ENCODE results near the gene GSTM2. TPM values are rescaled to one million over a fixed set of nuclear protein-coding genes. Genes with fewer than 3 reads are reported as not detected.
"Not testable (repeated sequence)": the region's sequence is repeated elsewhere in the genome, so short reads cannot be mapped to it uniquely, and the experiment has no call there.

GSTM2 gene
- total RNA-seq, 1 experiment from 2014 or later = 10.2 TPM

- Histone ChIP-seq H3K36me3 (ENCODE audit: low read depth) (no peaks in the 10 kb centered on the region), H4K20me1 (ENCODE audit: insufficient read depth) (no peaks in the 10 kb centered on the region), H3K79me2 (ENCODE audit: low read depth) (no peaks in the 10 kb centered on the region), H3K4me3 (no peak within 1 kb of the TSS), H3K4me1 (replicated peaks; ENCODE audit: insufficient read depth) (no peaks in the 10 kb centered on the region), H2AFZ (no peak within 1 kb of the TSS), H3K9me3 (ENCODE audit: insufficient read depth, low read depth) (no peaks in the 10 kb centered on the region), H3K27me3 (ENCODE audit: insufficient read depth, low read depth) (no peaks in the 10 kb centered on the region), H3K27ac (no peak within 1 kb of the TSS), H3K4me2 (no peak within 1 kb of the TSS), H3F3A (ENCODE audit: insufficient read depth, low read depth) (no peaks in the 10 kb centered on the region), H3K9me2 (ENCODE audit: insufficient read depth) (no peaks in the 10 kb centered on the region)
- ChIA-PET CTCF (no interaction called here), POLR2A (ENCODE audit: unreplicated experiment) (no interaction called here)
- intact Hi-C loops (cut with micrococcal nuclease; ENCODE audit: unreplicated experiment) = no loop called here
- TF ChIP-seq, protein P1, sequence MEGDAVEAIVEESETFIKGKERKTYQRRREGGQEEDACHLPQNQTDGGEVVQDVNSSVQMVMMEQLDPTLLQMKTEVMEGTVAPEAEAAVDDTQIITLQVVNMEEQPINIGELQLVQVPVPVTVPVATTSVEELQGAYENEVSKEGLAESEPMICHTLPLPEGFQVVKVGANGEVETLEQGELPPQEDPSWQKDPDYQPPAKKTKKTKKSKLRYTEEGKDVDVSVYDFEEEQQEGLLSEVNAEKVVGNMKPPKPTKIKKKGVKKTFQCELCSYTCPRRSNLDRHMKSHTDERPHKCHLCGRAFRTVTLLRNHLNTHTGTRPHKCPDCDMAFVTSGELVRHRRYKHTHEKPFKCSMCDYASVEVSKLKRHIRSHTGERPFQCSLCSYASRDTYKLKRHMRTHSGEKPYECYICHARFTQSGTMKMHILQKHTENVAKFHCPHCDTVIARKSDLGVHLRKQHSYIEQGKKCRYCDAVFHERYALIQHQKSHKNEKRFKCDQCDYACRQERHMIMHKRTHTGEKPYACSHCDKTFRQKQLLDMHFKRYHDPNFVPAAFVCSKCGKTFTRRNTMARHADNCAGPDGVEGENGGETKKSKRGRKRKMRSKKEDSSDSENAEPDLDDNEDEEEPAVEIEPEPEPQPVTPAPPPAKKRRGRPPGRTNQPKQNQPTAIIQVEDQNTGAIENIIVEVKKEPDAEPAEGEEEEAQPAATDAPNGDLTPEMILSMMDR (conservative IDR thresholded peaks at IDR 0.05) = no peak
- no peak for TF ChIP-seq EZH2 (IDR thresholded peaks at IDR 0.05; ENCODE audit: low read depth)
- DNase-seq = no peak
- BruUV-seq (replicated peaks) = no TSS peak
Measured at GRCh38 chr1:109687641-109688499, 20.0 kb downstream of the GSTM2 start, which contains the start of gene GSTM1. Gene GSTM1, plus strand, starts transcription at chr1:109687817. Its CDS starts 57 bp downstream, at chr1:109687874.

DNA sequence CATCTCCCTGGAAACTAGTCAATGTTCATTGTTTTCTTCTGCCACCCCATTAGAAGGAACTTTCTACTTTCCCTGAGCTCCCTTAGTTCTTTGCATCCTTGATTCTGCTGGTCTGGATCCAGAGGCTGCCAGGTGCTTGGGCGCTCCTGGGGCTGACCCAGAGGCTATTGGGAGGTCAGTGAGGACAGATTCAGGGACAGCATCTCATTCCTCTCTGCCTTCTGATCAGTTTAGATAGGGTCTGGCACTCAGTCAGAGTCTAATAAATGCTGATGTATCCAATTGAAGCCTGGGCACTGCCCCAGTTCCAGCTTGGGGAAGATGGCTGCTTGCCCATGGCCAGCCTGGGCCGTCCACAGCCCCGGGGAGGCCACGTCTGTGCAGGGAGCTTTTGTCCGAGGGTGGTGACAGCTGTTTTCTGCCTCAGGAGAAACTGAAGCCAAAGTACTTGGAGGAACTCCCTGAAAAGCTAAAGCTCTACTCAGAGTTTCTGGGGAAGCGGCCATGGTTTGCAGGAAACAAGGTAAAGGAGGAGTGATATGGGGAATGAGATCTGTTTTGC lies 22.1 kb downstream of the GSTM2 start:
- Histone ChIP-seq H3K4me1 (replicated peaks; ENCODE audit: insufficient read depth) (no peaks in the 10 kb centered on the region), H3K27me3 (ENCODE audit: insufficient read depth, low read depth) (no peaks in the 10 kb centered on the region), H3K4me2 (no peak overlapping the region), H3K27ac (no peak overlapping the region), H3K9me2 (ENCODE audit: insufficient read depth) (no peaks in the 10 kb centered on the region), H3K36me3 (ENCODE audit: low read depth) (no peaks in the 10 kb centered on the region), H2AFZ (no peak overlapping the region), H3K9me3 (ENCODE audit: insufficient read depth, low read depth) (no peaks in the 10 kb centered on the region), H3K4me3 (no peak overlapping the region), H3K79me2 (ENCODE audit: low read depth) (no peaks in the 10 kb centered on the region), H3F3A (ENCODE audit: insufficient read depth, low read depth) (no peaks in the 10 kb centered on the region), H4K20me1 (ENCODE audit: insufficient read depth) (no peaks in the 10 kb centered on the region)
- CTCF ChIA-PET = no interaction called here
- BruUV-seq (replicated peaks) = no TSS peak
- POLR2A ChIA-PET (ENCODE audit: unreplicated experiment) = no interaction called here
- no peak for TF ChIP-seq EZH2 (IDR thresholded peaks at IDR 0.05; ENCODE audit: low read depth)
- TF ChIP-seq, protein P1 (conservative IDR thresholded peaks at IDR 0.05) = no peak
- DNase-seq = no peak
- intact Hi-C loops (cut with micrococcal nuclease; ENCODE audit: unreplicated experiment) = no loop called here

DNA sequence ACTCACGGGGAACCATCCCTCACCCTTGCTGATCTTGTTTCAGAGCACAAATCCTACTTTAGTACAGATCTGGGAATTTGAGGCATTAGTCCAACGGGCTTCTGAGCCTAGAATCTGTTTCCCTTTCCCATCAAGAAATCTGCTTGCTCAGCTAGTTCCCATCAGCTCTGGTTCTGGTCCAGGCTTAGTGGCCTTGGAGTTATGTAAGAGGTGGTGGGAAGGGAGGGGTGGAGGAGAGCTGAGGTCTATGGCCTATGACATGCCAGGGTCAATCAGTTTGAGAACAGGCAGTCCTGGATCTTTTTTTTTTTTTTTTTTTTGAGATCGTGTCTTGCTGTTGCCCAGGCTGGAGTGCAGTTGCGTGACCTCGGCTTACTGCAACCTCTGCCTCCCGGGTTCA lies 23.9 kb downstream of the GSTM2 start:
- BruUV-seq (replicated peaks) = no TSS peak
- intact Hi-C loops (cut with micrococcal nuclease; ENCODE audit: unreplicated experiment) = no loop called here
- H3K79me2 ChIP-seq (ENCODE audit: low read depth) = no peaks in the 10 kb centered on the region
- TF ChIP-seq, protein P1 (conservative IDR thresholded peaks at IDR 0.05) = no peak
- TF ChIP-seq EZH2 (IDR thresholded peaks at IDR 0.05; ENCODE audit: low read depth) = no peak
- CTCF ChIA-PET = no interaction called here
- no peaks in the 10 kb centered on the region for H3K27me3 ChIP-seq (ENCODE audit: insufficient read depth, low read depth)
- no peaks in the 10 kb centered on the region for H3K9me2 ChIP-seq (ENCODE audit: insufficient read depth)
- no peaks in the 10 kb centered on the region for H4K20me1 ChIP-seq (ENCODE audit: insufficient read depth)
- no peak overlapping the region for H3K27ac ChIP-seq
- POLR2A ChIA-PET (ENCODE audit: unreplicated experiment) = no interaction called here
- H3F3A ChIP-seq (ENCODE audit: insufficient read depth, low read depth) = no peaks in the 10 kb centered on the region
- no peak for DNase-seq
- no peaks in the 10 kb centered on the region for H3K9me3 ChIP-seq (ENCODE audit: insufficient read depth, low read depth)
- no peak overlapping the region for H3K4me3 ChIP-seq
- H2AFZ ChIP-seq = no peak overlapping the region
- no peak overlapping the region for H3K4me2 ChIP-seq
- no peaks in the 10 kb centered on the region for H3K4me1 ChIP-seq (replicated peaks; ENCODE audit: insufficient read depth)
- H3K36me3 ChIP-seq (ENCODE audit: low read depth) = no peaks in the 10 kb centered on the region

GRCh38 chr1:109694400-109694799 lies 26.5 kb downstream of the GSTM2 start:
- H3K27ac ChIP-seq; H4K20me1 ChIP-seq (ENCODE audit: insufficient read depth); BruUV-seq (replicated peaks); H3K4me3 ChIP-seq; H3K36me3 ChIP-seq (ENCODE audit: low read depth); H2AFZ ChIP-seq; DNase-seq; H3K9me3 ChIP-seq (ENCODE audit: insufficient read depth, low read depth); CTCF ChIA-PET; H3K27me3 ChIP-seq (ENCODE audit: insufficient read depth, low read depth); H3K9me2 ChIP-seq (ENCODE audit: insufficient read depth); POLR2A ChIA-PET (ENCODE audit: unreplicated experiment); intact Hi-C loops (cut with micrococcal nuclease; ENCODE audit: unreplicated experiment); H3F3A ChIP-seq (ENCODE audit: insufficient read depth, low read depth); H3K4me2 ChIP-seq; H3K79me2 ChIP-seq (ENCODE audit: low read depth): not testable (repeated sequence)
- peaks cover 16% of the 10 kb centered on the region for H3K4me1 ChIP-seq (replicated peaks; ENCODE audit: insufficient read depth)

DNA sequence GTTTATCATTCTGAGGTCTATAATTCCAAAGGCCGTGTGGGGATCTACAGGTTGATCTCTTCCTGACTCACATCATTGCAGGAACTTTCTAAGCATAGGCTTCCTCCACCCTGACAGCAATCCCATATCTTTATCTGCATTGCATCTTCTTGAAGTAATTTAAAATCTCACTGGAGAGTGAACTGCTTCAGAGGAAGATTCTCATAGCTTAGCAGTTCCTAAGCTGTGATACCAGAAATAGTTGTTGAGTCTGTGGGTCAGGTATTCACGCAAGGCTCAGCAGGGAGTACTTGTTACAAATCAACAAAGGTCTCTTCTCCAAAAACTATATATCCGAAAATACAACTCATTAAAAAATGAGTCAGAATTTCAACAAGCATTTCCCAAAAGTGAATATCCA lies 27.3 kb downstream of the GSTM2 start:
- peaks cover 16% of the 10 kb centered on the region for H3K4me1 ChIP-seq (replicated peaks; ENCODE audit: insufficient read depth)
- DNase-seq; H3K27ac ChIP-seq; H3K9me3 ChIP-seq (ENCODE audit: insufficient read depth, low read depth); H4K20me1 ChIP-seq (ENCODE audit: insufficient read depth); intact Hi-C loops (cut with micrococcal nuclease; ENCODE audit: unreplicated experiment); H3K79me2 ChIP-seq (ENCODE audit: low read depth); H3K4me3 ChIP-seq; POLR2A ChIA-PET (ENCODE audit: unreplicated experiment); H3K27me3 ChIP-seq (ENCODE audit: insufficient read depth, low read depth); H3F3A ChIP-seq (ENCODE audit: insufficient read depth, low read depth); CTCF ChIA-PET; H2AFZ ChIP-seq; H3K9me2 ChIP-seq (ENCODE audit: insufficient read depth); H3K36me3 ChIP-seq (ENCODE audit: low read depth); H3K4me2 ChIP-seq; BruUV-seq (replicated peaks): not testable (repeated sequence)
